Activated T-cell treated with anti-CD3 and anti-CD28 coated beads, Interleukin-2, amount 50 U/mL, for 48 hours (primary cell): ENCODE data around the gene KLHDC4.

Experiments used
- DNase-seq, 2 experiments: peaks; one replicate each; pipeline ENCODE4 v3.0.0-alpha.2; 2020

KLHDC4 gene

GRCh38 chr16:87715231-87715630 is 50.6 kb downstream of the KLHDC4 start:
- no peak for DNase-seq

DNA sequence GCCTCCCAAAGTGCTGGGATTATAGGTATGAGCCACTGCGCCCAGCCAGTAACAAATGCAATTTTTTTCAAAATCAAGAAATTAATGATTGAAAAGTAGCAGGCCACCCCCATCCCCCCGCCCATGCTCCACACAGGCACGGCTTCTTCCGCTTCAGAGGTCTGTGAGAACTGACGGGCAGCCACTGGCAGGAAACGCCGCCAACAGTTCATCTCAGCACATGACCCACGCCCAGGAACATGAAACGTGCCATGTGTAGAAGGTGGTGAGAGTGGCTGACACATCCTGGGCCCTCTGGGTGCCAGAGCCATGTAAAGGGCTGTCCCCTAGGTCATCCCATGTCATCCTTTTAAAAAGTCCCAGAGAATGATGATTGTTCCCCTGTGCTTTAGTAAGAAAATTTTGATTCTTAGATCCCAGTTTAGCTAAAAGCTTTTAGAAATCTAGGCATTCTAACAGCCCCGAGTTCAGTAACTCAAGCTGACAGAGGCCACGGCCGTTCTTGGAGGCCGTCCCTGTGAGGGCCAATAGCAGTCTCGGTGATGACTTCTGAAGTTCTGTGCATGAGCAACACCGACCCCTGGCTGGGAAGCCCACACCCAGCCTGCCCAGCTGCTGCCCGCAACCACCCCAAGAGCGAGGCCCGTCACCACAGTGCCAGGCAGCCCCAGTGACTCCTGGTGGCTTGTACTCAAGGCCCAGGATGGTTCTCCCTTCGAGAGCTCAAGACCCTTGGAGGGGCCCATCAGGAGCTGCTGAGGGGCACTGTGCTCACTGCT is 52.1 kb downstream of the KLHDC4 start:
- peak; percentile 64 to 70 for DNase-seq

GRCh38 chr16:87712184-87712762 is 53.5 kb downstream of the KLHDC4 start:
- no peak for DNase-seq

GRCh38 chr16:87710887-87711286 is 54.9 kb downstream of the KLHDC4 start:
- no peak for DNase-seq

DNA sequence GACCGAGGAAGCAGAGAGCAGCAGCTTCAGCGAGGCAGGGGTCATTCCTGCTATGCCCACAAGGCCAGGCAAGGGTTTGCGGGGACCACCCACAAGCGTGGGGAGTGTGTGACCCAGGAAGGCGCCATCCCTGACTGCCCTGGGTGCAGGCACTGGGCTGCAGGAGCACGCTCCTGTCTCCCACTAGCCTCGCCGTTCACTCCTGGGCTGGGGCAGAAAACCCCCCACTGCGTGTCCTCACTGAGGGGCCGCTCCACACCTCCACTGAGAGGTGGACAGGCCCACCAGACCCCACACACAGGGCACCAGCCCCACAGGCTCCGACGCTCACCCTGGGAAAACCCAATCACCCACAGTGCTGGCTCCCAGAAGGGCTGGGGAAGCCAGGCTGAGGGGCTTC is 56.1 kb downstream of the KLHDC4 start:
- no peak for DNase-seq

GRCh38 chr16:87708881-87709638 is 56.7 kb downstream of the KLHDC4 start:
- DNase-seq: no peak

DNA sequence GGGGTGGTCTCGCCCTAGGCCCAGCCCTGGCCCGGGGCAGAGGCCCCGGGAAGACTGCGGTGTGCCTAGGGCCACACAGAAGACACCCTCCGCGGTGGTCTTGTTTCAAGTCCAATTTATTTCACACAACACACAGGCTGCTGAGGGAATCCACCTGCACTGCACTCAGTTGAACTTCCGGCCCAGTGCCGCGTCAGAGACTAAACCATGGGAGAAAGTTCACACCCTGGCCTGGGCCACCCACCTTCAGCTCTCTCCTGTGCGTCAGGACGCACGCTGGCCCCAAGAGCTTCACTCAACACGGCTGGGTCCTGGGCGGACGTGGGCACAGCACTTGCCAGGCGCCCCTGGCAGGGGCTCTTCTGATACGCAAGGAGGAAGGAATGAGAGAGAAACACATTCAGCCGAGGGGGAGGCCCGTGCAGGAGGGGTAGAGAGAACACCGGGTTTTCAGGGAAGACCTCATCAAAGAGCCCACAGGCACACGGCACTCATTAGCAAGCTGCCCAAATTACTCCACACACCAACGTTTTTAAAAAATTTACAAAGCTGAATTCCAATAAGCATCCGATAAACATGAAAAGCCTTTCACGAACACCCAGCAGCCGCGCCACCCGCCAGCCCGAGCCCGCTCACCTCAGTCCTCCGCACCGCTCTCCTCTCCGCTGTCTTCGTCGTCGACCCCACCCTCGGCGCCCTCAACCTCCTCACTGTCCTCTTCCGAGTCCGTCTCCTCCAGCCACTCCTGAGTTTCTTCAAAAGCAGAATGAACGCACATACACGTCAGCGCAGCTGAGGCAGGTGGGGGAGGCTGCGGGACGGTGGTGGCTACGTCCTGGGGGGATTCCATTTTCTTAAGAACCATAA is 57.8 kb downstream of the KLHDC4 start:
- DNase-seq: no peak

DNA sequence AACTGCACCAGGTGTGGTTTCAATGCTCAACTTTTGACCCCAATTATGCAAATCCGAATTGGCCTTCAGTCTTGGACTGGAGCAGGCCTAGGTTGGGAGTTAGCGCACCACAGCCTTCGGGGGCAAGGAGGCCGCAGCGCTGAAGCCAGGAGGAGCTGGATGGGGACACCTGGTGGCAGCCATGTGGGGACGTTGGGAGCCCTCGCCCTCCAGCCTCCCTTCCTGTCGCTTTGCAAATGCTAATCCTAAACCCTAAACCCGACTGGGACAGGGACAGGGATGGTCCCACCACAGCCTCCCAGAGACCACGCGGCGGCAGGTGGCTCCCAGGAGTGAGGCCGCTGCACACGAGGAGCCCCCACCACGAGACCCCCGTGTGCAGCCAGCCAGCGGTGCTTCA is 58.7 kb downstream of the KLHDC4 start:
- no peak for DNase-seq

DNA sequence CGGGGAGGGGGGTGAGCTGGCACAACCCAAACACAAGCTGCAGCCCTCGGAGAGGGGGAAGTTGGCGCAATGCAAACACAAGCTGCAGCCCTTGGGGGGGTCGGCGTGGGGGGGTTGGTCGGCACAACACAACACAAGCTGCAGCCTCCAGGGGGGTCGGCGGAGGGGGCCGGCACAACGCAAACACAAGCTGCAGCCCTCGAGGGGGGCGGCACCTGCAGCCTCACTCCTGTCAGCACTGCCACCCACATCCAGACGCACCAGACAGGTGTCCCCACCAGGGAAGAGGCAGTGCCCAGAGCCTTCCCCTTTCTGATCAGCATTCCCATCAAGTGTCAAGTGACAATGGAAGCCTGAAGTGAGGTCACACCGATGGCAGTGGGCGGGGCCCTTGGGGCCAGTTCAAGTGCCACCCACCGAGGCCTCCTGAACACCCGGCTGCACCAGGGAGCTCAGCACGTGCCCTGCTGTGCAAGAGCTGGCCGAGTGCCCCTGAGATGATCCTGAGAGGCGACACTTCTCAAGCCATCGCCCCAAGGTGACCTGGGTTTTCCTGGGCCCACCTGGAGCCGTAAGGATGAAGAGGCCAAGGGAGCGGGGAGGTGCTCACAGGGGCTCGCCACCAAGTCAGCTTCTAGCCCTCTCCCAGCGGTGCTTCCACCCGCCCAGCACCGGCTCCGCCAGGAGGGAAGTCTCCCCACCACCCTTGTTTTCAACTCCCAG is 59.3 kb downstream of the KLHDC4 start:
- DNase-seq: no peak

- no peak for DNase-seq
These were observed 60.0 kb downstream of the KLHDC4 start for GRCh38 chr16:87705771-87706277.

DNA sequence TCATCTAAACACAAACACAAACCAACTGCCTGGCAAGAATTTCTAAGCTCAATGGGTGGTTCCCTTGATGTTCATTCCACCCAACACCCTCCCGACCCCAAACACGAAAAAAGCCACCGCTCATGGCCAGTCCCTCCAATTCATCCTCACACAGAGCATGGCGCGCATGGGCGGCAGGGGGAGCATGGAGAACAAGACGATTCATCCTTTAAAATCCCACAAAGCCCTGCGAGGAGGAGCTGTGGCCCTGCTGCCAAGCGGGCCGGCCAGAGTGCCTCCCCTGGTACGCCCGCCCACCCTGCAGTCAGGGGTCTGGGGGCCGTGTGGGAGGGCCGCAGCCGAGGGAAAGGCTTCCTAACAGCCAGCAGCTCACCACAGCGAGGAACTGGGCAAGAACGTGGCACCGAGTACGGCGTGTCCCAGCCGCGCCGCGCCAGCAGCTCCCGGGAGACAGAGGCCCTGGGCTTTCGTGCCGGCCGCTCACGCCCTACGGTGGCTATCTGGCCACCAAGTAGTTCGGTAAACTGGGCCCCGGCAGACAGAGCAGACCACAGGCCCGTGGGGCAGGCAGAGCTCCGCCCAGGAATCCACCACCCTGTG is 60.9 kb downstream of the KLHDC4 start:
- no peak for DNase-seq

DNA sequence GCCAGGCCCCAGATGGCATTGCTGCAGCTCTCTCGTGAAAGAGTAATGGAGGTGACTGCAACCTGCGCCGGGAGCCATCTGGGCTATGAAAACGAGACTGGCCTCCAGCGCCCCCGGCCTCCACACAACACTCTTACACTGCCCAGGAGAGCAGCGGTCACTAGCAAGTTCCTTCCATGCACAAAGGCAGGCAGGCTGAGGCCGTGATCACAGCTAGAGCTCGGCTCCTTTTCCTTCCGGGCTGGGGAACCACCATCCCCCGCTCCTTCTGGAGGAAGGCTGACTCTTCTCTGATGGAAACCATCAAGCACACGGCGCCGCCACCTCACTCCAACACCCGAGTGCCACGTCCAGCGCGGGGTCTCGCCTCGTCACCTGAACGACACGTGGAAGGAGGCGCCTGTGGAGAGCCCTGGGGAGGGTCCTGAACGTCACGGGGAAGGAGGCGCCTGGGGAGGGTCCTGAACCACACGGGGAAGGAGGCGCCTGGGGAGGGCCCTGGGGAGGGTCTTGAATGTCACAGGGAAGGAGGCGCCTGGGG is 61.9 kb downstream of the KLHDC4 start:
- no peak for DNase-seq

GRCh38 chr16:87703071-87703470 is 62.7 kb downstream of the KLHDC4 start:
- DNase-seq: no peak

GRCh38 chr16:87702325-87702811 is 63.4 kb downstream of the KLHDC4 start:
- peak; percentile 67 to 75 for DNase-seq

DNA sequence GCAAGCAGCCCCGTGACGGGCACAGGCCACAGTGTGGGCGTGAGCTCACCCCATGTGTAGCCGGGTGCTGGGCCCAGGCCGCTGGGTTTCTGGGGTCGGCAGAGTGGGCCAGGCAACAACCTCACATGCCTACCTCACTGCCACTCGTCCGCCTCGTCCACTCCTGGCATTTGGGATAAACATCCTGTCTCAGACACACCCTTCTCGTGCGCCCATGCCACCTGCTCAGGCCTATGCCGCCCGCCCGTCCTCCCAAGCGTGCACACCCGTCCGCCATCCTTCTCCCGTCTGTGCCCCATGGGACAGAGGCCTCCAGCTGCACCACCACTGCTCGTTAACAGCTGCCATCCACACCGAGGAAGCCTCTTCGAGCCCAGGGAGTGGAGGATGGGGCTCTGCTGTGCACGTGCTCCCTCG is 64.3 kb downstream of the KLHDC4 start:
- no peak for DNase-seq

- DNase-seq: no peak
These were observed 64.7 kb downstream of the KLHDC4 start for GRCh38 chr16:87701078-87701460.

DNA sequence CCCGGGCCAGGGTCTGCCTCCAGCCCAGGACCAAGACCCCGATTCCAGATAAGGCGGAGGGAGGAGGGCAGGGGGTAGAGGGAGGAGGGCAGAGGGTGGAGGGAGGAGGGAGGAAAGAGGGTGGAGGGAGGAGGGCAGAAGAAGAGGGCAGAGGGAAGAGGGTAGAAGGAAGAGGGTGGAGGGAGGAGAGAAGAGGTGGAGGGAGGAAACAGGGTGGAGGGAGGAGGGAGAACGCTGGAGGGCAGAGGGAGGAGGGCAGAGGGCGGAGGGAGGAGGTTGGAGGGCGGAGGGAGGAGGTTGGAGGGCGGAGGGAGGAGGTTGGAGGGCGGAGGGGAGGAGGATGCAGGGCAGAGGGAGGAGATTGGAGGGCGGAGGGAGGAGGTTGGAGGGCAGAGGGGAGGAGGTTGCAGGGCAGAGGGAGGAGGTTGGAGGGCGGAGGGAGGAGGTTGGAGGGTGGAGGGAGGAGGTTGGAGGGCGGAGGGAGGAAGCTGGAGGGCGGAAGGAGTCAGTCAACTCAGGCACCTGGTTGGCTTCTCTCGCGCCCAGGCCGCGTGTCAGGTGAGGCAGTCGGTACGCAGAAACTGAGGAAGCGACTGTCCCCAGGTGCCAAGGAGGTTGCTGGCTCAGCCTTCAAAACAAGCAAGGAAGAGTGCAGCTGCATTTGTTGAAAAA is 65.2 kb downstream of the KLHDC4 start:
- no peak for DNase-seq

GRCh38 chr16:87698676-87699199 is 67.0 kb downstream of the KLHDC4 start:
- DNase-seq: peak in 1 of 2 experiments; percentile 24

- peak in 1 of 2 experiments; percentile 32 for DNase-seq
These were observed 67.5 kb downstream of the KLHDC4 start for GRCh38 chr16:87698241-87698640.

DNA sequence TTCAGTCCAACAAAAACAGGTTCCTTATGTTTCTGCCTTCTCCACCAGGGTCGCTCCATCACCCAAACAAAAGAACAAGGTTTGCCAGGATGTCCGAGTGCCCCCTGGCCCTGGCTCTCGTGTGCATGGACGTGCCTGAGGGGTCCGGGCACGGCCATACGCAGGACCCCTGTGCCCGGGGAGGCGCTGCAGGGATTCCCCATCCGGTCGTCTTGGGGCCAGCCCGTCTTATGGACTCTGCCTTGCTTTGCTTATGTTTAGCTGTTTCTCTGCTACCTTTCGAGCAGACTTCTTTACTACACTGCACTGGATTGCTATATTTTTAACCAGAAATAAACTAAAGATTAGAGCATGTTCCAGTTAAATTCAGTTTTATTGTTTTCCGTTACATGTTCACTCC is 68.0 kb downstream of the KLHDC4 start:
- DNase-seq: no peak
